ENCODE data around the gene PYGB.

DNA sequence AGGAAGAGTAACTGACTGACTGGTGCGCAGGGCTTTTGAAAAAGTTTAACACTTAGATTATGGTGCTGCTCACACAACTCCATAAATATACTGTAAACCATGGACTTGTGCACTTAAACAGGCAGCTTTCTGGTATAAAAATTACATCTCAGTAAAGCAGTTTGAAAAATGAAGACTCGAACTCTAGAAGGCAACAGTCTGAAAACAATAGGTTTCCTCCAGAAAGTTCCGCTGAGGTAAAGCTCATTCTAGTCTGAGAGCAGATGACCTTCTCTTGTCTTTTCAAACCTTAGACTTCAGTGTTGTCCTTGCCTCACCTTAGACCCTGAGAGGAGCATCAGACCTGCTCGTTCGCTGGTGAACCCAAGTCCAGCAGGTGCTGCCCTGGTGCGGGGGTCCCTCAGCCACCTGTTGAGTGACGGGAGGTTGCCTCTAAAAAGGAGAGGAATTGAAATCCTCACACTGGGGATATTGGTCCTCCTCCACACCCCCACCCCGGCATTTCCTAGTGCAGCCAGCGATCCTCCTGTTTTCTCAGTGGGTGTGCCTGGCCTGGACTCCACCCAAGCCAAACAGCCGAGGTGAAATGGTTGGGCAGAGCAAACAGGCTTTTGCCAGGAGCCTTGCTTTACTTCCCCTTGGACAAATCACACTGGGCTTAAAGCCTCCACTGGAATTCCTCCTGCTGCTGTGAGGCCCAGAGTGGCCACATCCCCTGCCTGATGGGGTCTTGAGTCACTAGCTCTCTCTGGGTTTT lies 14.7 kb upstream of the PYGB start:
- TF ChIP-seq, protein P1, sequence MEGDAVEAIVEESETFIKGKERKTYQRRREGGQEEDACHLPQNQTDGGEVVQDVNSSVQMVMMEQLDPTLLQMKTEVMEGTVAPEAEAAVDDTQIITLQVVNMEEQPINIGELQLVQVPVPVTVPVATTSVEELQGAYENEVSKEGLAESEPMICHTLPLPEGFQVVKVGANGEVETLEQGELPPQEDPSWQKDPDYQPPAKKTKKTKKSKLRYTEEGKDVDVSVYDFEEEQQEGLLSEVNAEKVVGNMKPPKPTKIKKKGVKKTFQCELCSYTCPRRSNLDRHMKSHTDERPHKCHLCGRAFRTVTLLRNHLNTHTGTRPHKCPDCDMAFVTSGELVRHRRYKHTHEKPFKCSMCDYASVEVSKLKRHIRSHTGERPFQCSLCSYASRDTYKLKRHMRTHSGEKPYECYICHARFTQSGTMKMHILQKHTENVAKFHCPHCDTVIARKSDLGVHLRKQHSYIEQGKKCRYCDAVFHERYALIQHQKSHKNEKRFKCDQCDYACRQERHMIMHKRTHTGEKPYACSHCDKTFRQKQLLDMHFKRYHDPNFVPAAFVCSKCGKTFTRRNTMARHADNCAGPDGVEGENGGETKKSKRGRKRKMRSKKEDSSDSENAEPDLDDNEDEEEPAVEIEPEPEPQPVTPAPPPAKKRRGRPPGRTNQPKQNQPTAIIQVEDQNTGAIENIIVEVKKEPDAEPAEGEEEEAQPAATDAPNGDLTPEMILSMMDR (IDR thresholded peaks at IDR 0.05), result no peak
- no peak for TF ChIP-seq EZH2 (IDR thresholded peaks at IDR 0.05; ENCODE audit: borderline replicate concordance, insufficient read depth, low read depth, low read length, poor library complexity, severe bottlenecking)

All from B cell (primary cell).